GM06990 (cell line): ENCODE results near the gene CAB39L.

Experiments used
- DNase-seq: peaks from one replicate; pipeline ENCODE4 v3.0.0-alpha.2; 2011; ENCODE audit not compliant: insufficient read length; ENCODE audit errors: extremely low read depth
- H3K27me3 ChIP-seq: replicated peaks from 2 replicates; pipeline ENCODE4 v1.6.0; 2011; ENCODE audit warnings: low read length; ENCODE audit not compliant: control insufficient read depth, insufficient read depth
- H3K36me3 ChIP-seq: 2 replicates; pipeline ENCODE4 v1.5.1; 2011; ENCODE audit warnings: low read length; ENCODE audit not compliant: control insufficient read depth, insufficient read depth
- H3K4me3 ChIP-seq: replicated peaks from 2 replicates; pipeline ENCODE4 v1.5.1; 2011; ENCODE audit warnings: low read depth, mild to moderate bottlenecking, control low read depth, low read length
- CTCF ChIP-seq: IDR thresholded peaks from 2 replicates; pipeline ENCODE4 v1.5.1; 2011; ENCODE audit warnings: low read length, control low read depth, mild to moderate bottlenecking, inconsistent platforms; ENCODE audit not compliant: insufficient read depth, poor library complexity, severe bottlenecking

CAB39L gene

DNA sequence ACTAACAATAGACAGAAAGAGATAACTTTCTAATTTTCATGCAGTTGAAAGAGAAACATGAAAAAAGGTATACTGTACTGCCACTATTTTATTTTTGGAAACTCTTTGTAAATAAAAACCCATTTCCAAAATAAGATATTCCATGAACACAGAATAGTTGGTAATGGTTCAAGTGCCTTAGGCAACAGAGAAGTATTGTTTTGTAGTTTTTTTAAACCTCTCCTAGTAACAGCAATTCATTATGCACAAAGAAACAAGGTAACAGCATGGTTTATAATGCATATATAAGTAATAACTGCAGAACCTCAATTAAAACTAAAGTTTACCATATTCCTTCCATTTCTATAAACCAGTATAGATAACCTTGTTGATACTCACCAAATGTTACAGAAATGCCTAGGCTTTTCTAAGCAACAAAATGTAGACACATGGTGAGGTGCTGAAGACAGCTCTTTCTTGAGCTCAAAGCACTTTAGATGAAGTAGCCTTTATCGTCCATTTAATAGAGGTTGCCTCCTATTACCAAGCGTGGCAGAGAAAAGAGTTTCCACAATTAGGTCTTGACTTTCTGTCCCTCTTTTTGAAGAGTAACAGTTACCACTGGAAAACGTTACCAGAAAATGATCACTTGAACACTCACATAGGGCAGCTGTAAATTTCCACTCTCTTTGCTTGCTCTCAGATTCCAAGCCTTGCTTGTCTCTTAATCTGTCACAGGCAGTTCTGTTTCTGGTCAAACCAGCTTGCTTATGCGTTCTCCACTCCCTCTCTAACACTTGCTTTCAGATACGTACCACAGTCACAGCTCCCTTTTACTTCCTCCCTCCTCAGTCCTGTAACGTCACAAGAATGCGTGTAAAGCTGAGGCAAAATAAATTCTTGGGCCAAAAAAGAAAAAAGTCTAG, 42.9 kb downstream of the CAB39L start:
- DNase-seq: no peak
- no peaks in the 10 kb centered on the region for H3K27me3 ChIP-seq
- no peak for TF ChIP-seq CTCF
- no peaks in the 10 kb centered on the region for H3K36me3 ChIP-seq
- no peak overlapping the region for H3K4me3 ChIP-seq

- Histone ChIP-seq H3K4me3 (no peak overlapping the region), H3K36me3 (no peaks in the 10 kb centered on the region), H3K27me3 (no peaks in the 10 kb centered on the region)
- DNase-seq: no peak
- no peak for TF ChIP-seq CTCF
Measured at GRCh38 chr13:49399801-49400472, 43.9 kb downstream of the CAB39L start.

DNA sequence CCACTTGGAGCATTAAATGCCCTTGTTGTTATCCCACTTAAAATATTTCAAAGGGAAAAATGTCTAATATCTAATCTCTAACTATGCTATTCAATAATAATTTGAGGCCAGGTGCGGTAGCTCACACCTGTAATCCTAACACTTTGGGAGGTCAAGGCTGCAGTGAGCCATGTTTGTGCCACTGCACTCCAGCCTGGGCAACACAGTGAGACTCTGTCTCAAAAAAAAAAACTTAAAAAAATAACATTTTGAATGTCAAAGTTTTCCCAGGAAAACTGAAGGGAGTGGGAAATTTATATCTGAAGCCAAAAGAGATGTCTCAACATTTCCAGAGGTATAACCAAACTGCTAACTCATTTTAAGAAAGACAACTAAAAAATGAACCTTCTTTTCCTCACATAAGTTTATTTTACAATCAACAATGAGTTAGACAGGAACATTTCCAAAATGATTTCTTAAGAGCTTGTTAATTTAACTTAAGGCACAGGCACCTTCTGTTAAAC, 47.9 kb downstream of the CAB39L start:
- Histone ChIP-seq H3K27me3 (no peaks in the 10 kb centered on the region), H3K36me3 (no peaks in the 10 kb centered on the region), H3K4me3 (no peak overlapping the region)
- TF ChIP-seq CTCF: no peak
- no peak for DNase-seq

DNA sequence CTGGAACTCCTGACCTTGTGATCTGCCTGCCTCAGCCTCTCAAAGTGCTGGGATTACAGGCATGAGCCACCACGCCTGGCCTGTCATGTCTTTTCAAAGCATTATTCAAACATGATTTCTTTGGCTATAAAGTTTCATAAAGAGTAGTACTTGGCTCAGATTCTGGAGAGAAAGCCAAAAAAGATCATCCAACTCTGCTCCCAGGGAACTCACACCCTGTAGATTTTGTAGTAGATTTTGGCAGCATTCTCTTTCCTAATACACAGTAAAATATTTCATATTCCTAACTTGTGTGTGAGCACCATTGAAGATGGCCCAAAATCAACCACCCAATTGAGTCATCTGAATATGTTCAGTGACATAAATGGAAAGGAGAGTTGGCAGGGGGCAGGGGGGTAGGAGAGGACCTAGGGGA, 48.4 kb downstream of the CAB39L start:
- H3K4me3 ChIP-seq: no peak overlapping the region
- no peaks in the 10 kb centered on the region for H3K27me3 ChIP-seq
- no peaks in the 10 kb centered on the region for H3K36me3 ChIP-seq
- TF ChIP-seq CTCF: no peak
- DNase-seq: no peak

DNA sequence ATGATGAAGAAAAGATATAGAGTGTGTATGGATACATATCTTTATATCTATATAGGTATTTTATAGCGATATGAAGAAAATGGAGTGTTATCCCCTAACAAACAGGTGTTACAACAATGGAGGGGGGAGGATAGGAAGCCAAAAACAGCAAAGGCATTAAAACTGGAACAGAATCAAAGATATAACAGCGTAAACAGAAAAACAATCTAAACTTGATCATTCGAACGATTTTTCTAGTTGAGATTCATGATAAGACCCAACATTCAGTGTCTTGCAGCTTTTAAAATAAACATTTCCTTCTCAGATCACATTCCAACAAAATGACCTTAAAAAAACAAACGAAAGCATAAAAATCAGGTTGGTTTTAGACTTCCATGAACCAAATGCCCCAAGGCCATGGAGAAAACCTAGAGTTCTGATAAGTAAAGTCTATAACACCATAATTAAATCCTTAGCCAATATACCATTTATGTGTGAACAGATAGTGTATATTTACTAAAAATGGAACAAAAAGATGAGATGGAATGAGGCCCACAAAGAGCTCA, 55.7 kb downstream of the CAB39L start:
- no peak overlapping the region for H3K4me3 ChIP-seq
- no peak for DNase-seq
- no peaks in the 10 kb centered on the region for H3K27me3 ChIP-seq
- H3K36me3 ChIP-seq: no peaks in the 10 kb centered on the region
- no peak for TF ChIP-seq CTCF
